ENCODE results near the gene TRMT2A. TPM values are rescaled to one million over a fixed set of nuclear protein-coding genes. Genes with fewer than 3 reads are reported as not detected.

Gene TRMT2A
- total RNA-seq, 1 donor: 28.7 TPM

- no peak for TF ChIP-seq CTCF (IDR thresholded peaks at IDR 0.05; ENCODE audit: insufficient read depth, low read length)
- no peak overlapping the region for H3K4me3 ChIP-seq (ENCODE audit: low read depth, low read length)
- no peak for DNase-seq (ENCODE audit: low read depth)
These were observed 14.7 kb downstream of the TRMT2A start for GRCh38 chr22:20102203-20102780.

DNA sequence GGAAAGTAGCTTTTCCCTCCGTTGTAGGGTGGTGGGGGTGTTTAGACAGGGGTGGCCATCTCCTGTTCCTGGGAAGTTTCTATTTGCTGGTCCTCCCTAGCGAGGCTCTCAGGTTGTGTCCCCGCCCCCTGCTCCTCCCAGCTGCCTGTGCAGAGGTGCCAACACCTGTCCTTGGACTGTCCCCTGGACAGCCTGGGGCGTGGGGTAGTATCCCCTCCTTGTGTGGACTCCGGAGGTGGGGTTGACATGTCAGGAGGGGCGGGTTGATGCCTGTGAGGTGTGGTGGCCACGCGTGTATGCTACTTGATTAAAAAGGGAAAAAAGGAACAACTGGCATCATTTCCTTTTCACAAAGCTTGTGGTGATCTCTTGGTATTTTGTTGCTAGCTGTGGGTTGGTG is 15.4 kb downstream of the TRMT2A start:
- no peak overlapping the region for H3K4me3 ChIP-seq (ENCODE audit: low read depth, low read length)
- DNase-seq (ENCODE audit: low read depth): no peak
- no peak for TF ChIP-seq CTCF (IDR thresholded peaks at IDR 0.05; ENCODE audit: insufficient read depth, low read length)

GRCh38 chr22:20099099-20099711 is 17.8 kb downstream of the TRMT2A start:
- DNase-seq (ENCODE audit: low read depth): no peak
- no peak overlapping the region for H3K4me3 ChIP-seq (ENCODE audit: low read depth, low read length)
- TF ChIP-seq CTCF (IDR thresholded peaks at IDR 0.05; ENCODE audit: insufficient read depth, low read length): no peak

GRCh38 chr22:20096574-20097420 is 20.2 kb downstream of the TRMT2A start:
- DNase-seq (ENCODE audit: low read depth): no peak
- H3K4me3 ChIP-seq (ENCODE audit: low read depth, low read length): no peak overlapping the region
- TF ChIP-seq CTCF (IDR thresholded peaks at IDR 0.05; ENCODE audit: insufficient read depth, low read length): no peak

GRCh38 chr22:20095521-20095920 is 21.5 kb downstream of the TRMT2A start:
- no peak for DNase-seq (ENCODE audit: low read depth)
- TF ChIP-seq CTCF (IDR thresholded peaks at IDR 0.05; ENCODE audit: insufficient read depth, low read length): no peak

DNA sequence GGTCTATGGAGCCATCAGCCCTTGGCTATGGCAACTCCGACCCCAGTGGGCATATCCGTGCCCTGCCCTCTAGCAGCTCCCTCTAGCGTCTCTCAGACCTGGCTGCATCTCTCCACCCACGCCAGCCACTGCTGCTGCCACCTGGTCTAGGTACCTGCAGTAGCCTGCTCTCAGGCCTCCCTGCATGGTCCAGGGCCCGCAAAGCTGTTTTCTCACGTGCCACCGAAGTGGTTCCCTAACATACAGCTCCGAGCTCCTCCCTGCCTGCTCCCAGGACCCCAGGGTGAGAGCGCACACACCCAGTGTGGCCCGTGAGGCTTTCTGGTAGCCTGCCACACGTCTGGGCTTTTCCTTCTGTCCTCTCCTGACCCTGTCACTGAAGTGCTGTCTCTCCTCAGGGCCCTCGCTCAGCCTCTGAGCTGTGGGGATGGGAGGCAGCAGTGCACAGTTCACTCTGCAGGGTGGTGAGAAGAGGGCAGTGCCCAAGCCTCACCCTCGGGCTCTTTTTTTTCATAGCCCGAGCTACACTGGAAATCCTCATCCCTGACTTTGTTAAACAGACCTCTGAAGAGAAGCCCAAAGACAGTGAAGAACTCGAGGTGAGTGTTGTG is 22.7 kb downstream of the TRMT2A start:
- TF ChIP-seq CTCF (IDR thresholded peaks at IDR 0.05; ENCODE audit: insufficient read depth, low read length): no peak
- DNase-seq (ENCODE audit: low read depth): no peak
- no peak overlapping the region for H3K4me3 ChIP-seq (ENCODE audit: low read depth, low read length)

More at GRCh38 chr22:20095521-20095920, 21.5 kb downstream of the TRMT2A start:
- H3K4me3 ChIP-seq (ENCODE audit: low read depth, low read length): no peak overlapping the region
